GM12874 (cell line): Measurements from ENCODE around the gene NDE1.
A peak's percentile ranks its signal among the peaks of the same experiment; 100 is the strongest.

ENCODE experiments used
- CTCF ChIP-seq: IDR thresholded peaks from 2 replicates; pipeline ENCODE4 v1.5.1; 2011; ENCODE audit warnings: low read depth, mild to moderate bottlenecking, control low read depth, low read length, moderate library complexity; ENCODE audit not compliant: insufficient read depth

NDE1 gene

GRCh38 chr16:15703029-15703736, 53.1 kb downstream of the NDE1 start:
- TF ChIP-seq CTCF = no peak

GRCh38 chr16:15704545-15704987, 54.5 kb downstream of the NDE1 start:
- peak; percentile 74 for TF ChIP-seq CTCF

- TF ChIP-seq CTCF = no peak
Measured at GRCh38 chr16:15705064-15705565, 55.1 kb downstream of the NDE1 start.

GRCh38 chr16:15707332-15707731, 57.3 kb downstream of the NDE1 start:
- TF ChIP-seq CTCF = no peak

- TF ChIP-seq CTCF = no peak
Measured at GRCh38 chr16:15708096-15708495, 58.1 kb downstream of the NDE1 start.

- no peak for TF ChIP-seq CTCF
Measured at GRCh38 chr16:15708997-15709396, 59.0 kb downstream of the NDE1 start.

GRCh38 chr16:15714393-15715172, 64.5 kb downstream of the NDE1 start:
- TF ChIP-seq CTCF = no peak
